A549 (cell line): ENCODE measurements around the gene TBXA2R. TPM values are rescaled to one million over a fixed set of nuclear protein-coding genes. Genes with fewer than 3 reads are reported as not detected.

Source experiments
- ATAC-seq, 2 experiments: fragments of 200-7000 bp in 1 of 2; fragments of >200 bp in 1 of 2; cut with Nextera tagmentation in 1 of 2; cut with Tn5 transposase in 1 of 2; 3 replicates each; pipeline versions ENCODE4 v1.8.0 to v1.9.1; 2018 to 2020; ENCODE audit warnings: mild to moderate bottlenecking in 1 of 2, moderate library complexity in 1 of 2
- CTCF ChIA-PET: fragments of 300-600 bp; sonication (Branson Sonifier 250); formaldehyde crosslinking; extraction: SDS; loops from one replicate; lab custom pipeline; 2021; ENCODE audit warnings: antibody characterized with exemption, inconsistent platforms; lab: Yijun Ruan, JAX
- POLR2A ChIA-PET: fragments of 350-600 bp; formaldehyde crosslinking; extraction: SDS; loops from one replicate; lab custom pipeline; 2021; ENCODE audit warnings: antibody characterized with exemption, inconsistent platforms; lab: Yijun Ruan, JAX
- DNase-seq, 2 experiments: peaks; one replicate each; pipeline versions ENCODE4 v3.0.0 to v3.0.0-alpha.2; 2011 to 2016; ENCODE audit warnings: low read depth in 1 of 2, low spot score in 1 of 2
- FAIRE-seq: peaks from 2 replicates; lab custom pipeline; 2011; peaks lifted over from hg19 to GRCh38; lab: Jason Lieb, UNC
- H3K27ac ChIP-seq, 2 experiments: fragments of >200 bp; sonication (Bioruptor Twin); formaldehyde crosslinking; 3 replicates each; pipeline ENCODE4 v1.5.1; 2016 to 2017
- H3K4me1 ChIP-seq: fragments of >200 bp; sonication (Bioruptor Twin); formaldehyde crosslinking; 3 replicates; pipeline ENCODE4 v1.6.1; 2016
- H3K4me2 ChIP-seq: fragments of >200 bp; sonication (Bioruptor Twin); formaldehyde crosslinking; 3 replicates; pipeline ENCODE4 v1.6.1; 2016
- H3K4me3 ChIP-seq: fragments of >200 bp; sonication (Bioruptor Twin); formaldehyde crosslinking; 3 replicates; pipeline ENCODE4 v1.5.1; 2016
- H3K9me3 ChIP-seq: fragments of >200 bp; sonication (Bioruptor Twin); formaldehyde crosslinking; 3 replicates; pipeline ENCODE4 v1.6.1; 2016
- BHLHE40 ChIP-seq: IDR thresholded peaks from 2 replicates; pipeline ENCODE4 v1.6.1; 2012; ENCODE audit warnings: low read depth, low read length, inconsistent platforms
- CHD4 ChIP-seq: fragments of 200-600 bp; sonication (generic); IDR thresholded peaks from 2 replicates; pipeline ENCODE4 v1.6.1; 2016; ENCODE audit warnings: antibody characterized with exemption, mild to moderate bottlenecking, borderline replicate concordance
- FOSL2 ChIP-seq, 2 experiments: fragments of 450-650 bp in 1 of 2; fragments of >200 bp in 1 of 2; sonication (Bioruptor Twin) in 1 of 2; formaldehyde crosslinking; IDR thresholded peaks; 2 replicates each; pipeline versions ENCODE4 v1.5.0 to v1.6.1; 2016 to 2020; ENCODE audit warnings: mild to moderate bottlenecking in 1 of 2, moderate library complexity in 1 of 2
- FOXS1 ChIP-seq: fragments of 250-450 bp; sonication (Bioruptor Pico); IDR thresholded peaks from 2 replicates; pipeline ENCODE4 v1.5.0; 2020; ENCODE audit warnings: mild to moderate bottlenecking, moderate library complexity
- HEYL ChIP-seq: fragments of 250-450 bp; sonication (Bioruptor Pico); IDR thresholded peaks from 2 replicates; pipeline ENCODE4 v1.8.0; 2021; ENCODE audit warnings: mild to moderate bottlenecking, moderate library complexity
- KDM1A ChIP-seq: fragments of 200-600 bp; sonication (generic); IDR thresholded peaks from 2 replicates; pipeline ENCODE4 v1.6.1; 2016; ENCODE audit warnings: low read depth, mild to moderate bottlenecking
- NFE2L2 ChIP-seq: fragments of 150-350 bp; conservative IDR thresholded peaks from 2 replicates; pipeline ENCODE4 v1.6.1; 2014; ENCODE audit warnings: low read length
- RAD21 ChIP-seq, 2 experiments: fragments of >200 bp in 1 of 2; sonication (Bioruptor Twin) in 1 of 2; formaldehyde crosslinking in 1 of 2; IDR thresholded peaks in 1 of 2; conservative IDR thresholded peaks in 1 of 2; 2 replicates in 1 of 2; 3 replicates in 1 of 2; pipeline ENCODE4 v1.6.1; 2012 to 2018; ENCODE audit warnings: inconsistent platforms in 1 of 2
- RARB ChIP-seq: fragments of 250-450 bp; sonication (Bioruptor Pico); IDR thresholded peaks from 2 replicates; pipeline ENCODE4 v1.8.0; 2021; ENCODE audit warnings: mild to moderate bottlenecking, moderate library complexity
- ZFP36 ChIP-seq: fragments of 450-650 bp; IDR thresholded peaks from 2 replicates; pipeline ENCODE4 v1.6.1; 2014; ENCODE audit warnings: borderline replicate concordance; ENCODE audit not compliant: partially characterized antibody
- ZNF302 ChIP-seq: fragments of 250-450 bp; sonication (Bioruptor Pico); IDR thresholded peaks from 2 replicates; pipeline ENCODE4 v1.9.0; 2021; ENCODE audit warnings: inconsistent platforms, mild to moderate bottlenecking, moderate library complexity
- WGBS: methylation state at CpG from one replicate; pipeline ENCODE4 v1.1.6; 2017; ENCODE audit errors: missing lambda C conversion rate; 5-methylcytosine and 5-hydroxymethylcytosine counted together
- polyA plus RNA-seq, 4 experiments: library from polyadenylated mRNA; depleted of rRNA in 3 of 4; stranded (reverse); fragments of >200 nt; fragmentation: RNase III in 1 of 4; extraction: RNeasy Plus Mini Kit Qiagen cat#74134 plus additional on column Dnase treatment in 1 of 4; gene quantifications; 2 replicates in 3 of 4; 3 replicates in 1 of 4; pipeline ENCODE4 v1.2.3, GENCODE V29; 2011 to 2017
- TF ChIP-seq, protein P1 (sequence below): fragments of >200 bp; sonication (Bioruptor Twin); formaldehyde crosslinking; IDR thresholded peaks from 3 replicates; pipeline ENCODE4 v1.5.1; 2016
- TF ChIP-seq, protein P2 (sequence below): fragments of 150-350 bp; IDR thresholded peaks from 2 replicates; pipeline ENCODE4 v1.6.1; 2014; ENCODE audit warnings: low read depth, mild to moderate bottlenecking, low read length
- TF ChIP-seq, protein P3 (sequence below): fragments of >200 bp; sonication (Bioruptor Twin); formaldehyde crosslinking; IDR thresholded peaks from 2 replicates; pipeline ENCODE4 v1.6.1; 2016
- TF ChIP-seq, protein P4 (sequence below): fragments of >200 bp; sonication (Bioruptor Twin); formaldehyde crosslinking; IDR thresholded peaks from 3 replicates; pipeline ENCODE4 v1.6.1; 2016

Gene TBXA2R
- polyA plus RNA-seq, 2 of the 4 experiments (the other 2 are of a cell fraction), result 0.13 to 0.49 TPM

DNA sequence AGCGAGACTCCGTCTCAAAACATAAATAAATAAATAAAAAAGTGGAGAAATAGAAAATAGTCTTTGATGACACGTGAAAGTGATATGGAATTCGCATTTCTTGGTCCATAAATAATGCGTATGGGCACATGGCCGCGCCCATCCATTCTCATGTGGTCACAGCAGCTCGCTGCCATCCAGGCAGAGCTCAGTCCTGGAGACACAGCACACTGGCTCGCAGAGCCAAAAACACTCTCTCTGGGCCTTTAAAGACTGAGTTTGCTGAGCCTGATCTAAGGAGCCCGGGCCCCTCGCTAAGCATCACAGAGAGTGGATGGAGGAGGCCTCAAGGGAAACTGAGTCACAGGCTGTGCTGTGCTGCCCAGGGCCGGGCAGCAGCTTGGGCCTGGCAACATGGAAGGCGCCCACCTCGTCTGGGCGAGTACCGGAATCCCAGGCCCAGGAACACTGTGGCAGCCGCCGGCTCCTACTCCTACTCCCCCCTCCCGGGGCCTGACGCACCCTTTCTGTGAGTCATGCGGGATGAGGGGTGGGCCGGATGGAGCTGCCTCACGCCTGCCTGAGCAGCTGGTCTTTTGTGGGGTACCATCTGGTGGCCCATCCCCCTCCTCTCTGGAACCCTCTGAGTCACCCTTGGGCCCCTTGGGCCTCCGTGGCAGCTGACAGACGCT, 48.9 kb upstream of the TBXA2R start (continued):
- no peak for TF ChIP-seq ZFP36

DNA sequence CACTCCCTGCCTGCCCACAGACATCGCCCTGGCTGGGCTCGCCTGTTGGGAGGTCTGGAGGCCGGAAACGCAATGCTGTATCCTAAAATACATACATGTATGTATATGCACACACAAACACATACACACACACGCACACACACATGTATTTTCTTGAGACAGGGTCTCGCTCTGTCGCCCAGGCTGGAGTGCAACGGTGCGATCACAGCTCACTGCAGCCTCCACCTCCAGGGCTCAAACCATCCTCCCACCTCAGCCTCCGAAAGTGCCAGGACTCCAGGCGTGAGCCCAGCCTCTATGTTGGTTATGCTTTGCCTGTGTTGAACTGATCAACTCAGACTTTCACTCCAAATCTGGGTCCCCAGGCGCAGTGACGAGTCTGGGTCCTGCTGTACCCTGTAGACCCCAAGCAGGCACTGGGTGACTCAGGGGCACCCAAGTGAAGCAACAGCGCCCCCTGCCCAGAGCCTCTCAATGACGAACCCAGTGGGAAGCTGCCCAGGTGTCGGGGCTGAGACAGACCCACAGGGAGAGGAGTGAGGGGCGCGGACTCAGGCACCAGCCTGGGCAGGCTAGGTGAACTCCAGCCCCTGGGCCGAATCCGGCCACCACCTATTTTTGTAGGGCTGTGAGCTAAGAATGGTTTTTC, 47.3 kb upstream of the TBXA2R start:
- 93% methylated on average over 19 of the region's 20 CpGs for WGBS
- no peak for TF ChIP-seq ZFP36
- TF ChIP-seq, protein P1, sequence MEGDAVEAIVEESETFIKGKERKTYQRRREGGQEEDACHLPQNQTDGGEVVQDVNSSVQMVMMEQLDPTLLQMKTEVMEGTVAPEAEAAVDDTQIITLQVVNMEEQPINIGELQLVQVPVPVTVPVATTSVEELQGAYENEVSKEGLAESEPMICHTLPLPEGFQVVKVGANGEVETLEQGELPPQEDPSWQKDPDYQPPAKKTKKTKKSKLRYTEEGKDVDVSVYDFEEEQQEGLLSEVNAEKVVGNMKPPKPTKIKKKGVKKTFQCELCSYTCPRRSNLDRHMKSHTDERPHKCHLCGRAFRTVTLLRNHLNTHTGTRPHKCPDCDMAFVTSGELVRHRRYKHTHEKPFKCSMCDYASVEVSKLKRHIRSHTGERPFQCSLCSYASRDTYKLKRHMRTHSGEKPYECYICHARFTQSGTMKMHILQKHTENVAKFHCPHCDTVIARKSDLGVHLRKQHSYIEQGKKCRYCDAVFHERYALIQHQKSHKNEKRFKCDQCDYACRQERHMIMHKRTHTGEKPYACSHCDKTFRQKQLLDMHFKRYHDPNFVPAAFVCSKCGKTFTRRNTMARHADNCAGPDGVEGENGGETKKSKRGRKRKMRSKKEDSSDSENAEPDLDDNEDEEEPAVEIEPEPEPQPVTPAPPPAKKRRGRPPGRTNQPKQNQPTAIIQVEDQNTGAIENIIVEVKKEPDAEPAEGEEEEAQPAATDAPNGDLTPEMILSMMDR, result peak; percentile 12; the same call in 1 of the 3 replicates
- peak in 1 of 2 experiments; percentile 4; a peak in 1 of 5 replicates for TF ChIP-seq RAD21 (conservative IDR thresholded peaks at IDR 0.05 in 1 of 2, IDR thresholded peaks at IDR 0.05 in 1 of 2)
- Histone ChIP-seq H3K4me3 (no peak overlapping the region), H3K9me3 (no peaks in the 10 kb centered on the region), H3K4me2 (no peak overlapping the region), H3K4me1 (no peaks in the 10 kb centered on the region), H3K27ac (no peak overlapping the region)
- DNase-seq (no peak), FAIRE-seq (no peak), ATAC-seq (0 out of 6 replicates have a peak, but pooled peaks of 1 of the 2 experiments have one; percentile 33)
- CTCF ChIA-PET, result interaction anchor here (0.9 to 1.4 kb wide), 7 partner anchors 8 to 98 kb away, joined by 3 to 4 read pairs (median 3); no protein-coding TSS in a partner anchor
- POLR2A ChIA-PET, result no interaction called here

DNA sequence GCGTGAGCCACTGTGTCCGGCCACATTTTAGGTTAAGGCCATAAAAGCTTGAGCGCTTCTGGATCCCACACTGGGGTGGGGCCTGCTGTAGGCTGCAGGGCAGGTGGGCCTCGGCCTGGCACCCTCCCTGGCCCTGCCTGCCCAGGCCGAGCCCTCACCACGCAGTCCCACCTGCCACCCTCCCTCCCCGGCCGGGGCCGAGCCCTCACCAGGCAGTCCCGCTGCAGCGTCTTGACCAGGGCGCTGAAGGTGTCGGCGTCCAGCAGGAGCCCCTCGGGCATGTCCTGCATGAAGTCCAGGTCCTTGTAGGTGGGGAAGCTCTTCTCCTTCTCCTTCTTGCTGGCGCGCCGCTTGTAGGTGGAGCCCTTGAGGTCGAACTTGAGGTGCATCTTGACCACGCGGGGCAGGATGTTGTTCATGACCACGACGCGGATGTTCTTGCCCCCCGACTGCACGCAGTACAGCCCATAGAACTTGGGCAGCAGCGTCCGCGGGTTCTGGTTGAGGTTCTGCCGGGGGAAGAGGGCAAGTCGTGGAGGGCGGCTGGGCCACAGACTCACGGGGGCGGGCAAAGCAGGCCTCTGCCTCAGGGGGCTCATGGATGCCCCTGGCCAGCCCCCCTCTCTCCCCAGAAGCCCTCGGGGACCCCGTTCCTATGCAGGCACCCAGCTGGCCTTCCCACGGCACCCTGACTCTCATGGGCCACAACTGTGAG, 46.6 kb upstream of the TBXA2R start:
- ATAC-seq (no peak), FAIRE-seq (no peak), DNase-seq (no peak)
- H3K9me3 ChIP-seq, result no peaks in the 10 kb centered on the region
- ChIA-PET POLR2A (no interaction called here), CTCF (interaction anchor here (0.9 to 1.3 kb wide), 4 partner anchors 8 to 66 kb away, joined by 3 read pairs; no protein-coding TSS in a partner anchor)
- H3K4me1 ChIP-seq, result no peaks in the 10 kb centered on the region
- 94% methylated on average over 12 of the region's 37 CpGs for WGBS
- H3K4me2 ChIP-seq, result no peak overlapping the region
- H3K27ac ChIP-seq, result no peak overlapping the region
- TF ChIP-seq ZNF302 (CRISPR knock-in tag), result no peak
- TF ChIP-seq BHLHE40, result no peak
- TF ChIP-seq FOSL2 (IDR thresholded peaks at IDR 0.05), result no peak
- TF ChIP-seq FOSL2 (CRISPR knock-in tag; IDR thresholded peaks at IDR 0.05), result no peak
- TF ChIP-seq FOXS1 (CRISPR knock-in tag), result no peak
- TF ChIP-seq KDM1A, result no peak
- TF ChIP-seq, protein P2, sequence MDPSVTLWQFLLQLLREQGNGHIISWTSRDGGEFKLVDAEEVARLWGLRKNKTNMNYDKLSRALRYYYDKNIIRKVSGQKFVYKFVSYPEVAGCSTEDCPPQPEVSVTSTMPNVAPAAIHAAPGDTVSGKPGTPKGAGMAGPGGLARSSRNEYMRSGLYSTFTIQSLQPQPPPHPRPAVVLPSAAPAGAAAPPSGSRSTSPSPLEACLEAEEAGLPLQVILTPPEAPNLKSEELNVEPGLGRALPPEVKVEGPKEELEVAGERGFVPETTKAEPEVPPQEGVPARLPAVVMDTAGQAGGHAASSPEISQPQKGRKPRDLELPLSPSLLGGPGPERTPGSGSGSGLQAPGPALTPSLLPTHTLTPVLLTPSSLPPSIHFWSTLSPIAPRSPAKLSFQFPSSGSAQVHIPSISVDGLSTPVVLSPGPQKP, result no peak
- TF ChIP-seq, protein P3, sequence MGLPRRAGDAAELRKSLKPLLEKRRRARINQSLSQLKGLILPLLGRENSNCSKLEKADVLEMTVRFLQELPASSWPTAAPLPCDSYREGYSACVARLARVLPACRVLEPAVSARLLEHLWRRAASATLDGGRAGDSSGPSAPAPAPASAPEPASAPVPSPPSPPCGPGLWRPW, result no peak
- TF ChIP-seq NFE2L2, result no peak
- TF ChIP-seq RARB (CRISPR knock-in tag), result no peak
- TF ChIP-seq HEYL (CRISPR knock-in tag), result no peak
- TF ChIP-seq, protein P4, sequence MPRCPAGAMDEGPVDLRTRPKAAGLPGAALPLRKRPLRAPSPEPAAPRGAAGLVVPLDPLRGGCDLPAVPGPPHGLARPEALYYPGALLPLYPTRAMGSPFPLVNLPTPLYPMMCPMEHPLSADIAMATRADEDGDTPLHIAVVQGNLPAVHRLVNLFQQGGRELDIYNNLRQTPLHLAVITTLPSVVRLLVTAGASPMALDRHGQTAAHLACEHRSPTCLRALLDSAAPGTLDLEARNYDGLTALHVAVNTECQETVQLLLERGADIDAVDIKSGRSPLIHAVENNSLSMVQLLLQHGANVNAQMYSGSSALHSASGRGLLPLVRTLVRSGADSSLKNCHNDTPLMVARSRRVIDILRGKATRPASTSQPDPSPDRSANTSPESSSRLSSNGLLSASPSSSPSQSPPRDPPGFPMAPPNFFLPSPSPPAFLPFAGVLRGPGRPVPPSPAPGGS, result no peak
- no peak for TF ChIP-seq CHD4
- TF ChIP-seq, protein P1, result no peak
- H3K4me3 ChIP-seq, result no peak overlapping the region
